Raji (cell line): Measurements from ENCODE around the gene SPDEF.

Experiments used
- POLR2A ChIP-seq: IDR thresholded peaks from 2 replicates; pipeline ENCODE4 v1.6.1; 2011; ENCODE audit warnings: low read depth, low read length, control low read depth; ENCODE audit not compliant: insufficient read depth

Gene SPDEF

DNA sequence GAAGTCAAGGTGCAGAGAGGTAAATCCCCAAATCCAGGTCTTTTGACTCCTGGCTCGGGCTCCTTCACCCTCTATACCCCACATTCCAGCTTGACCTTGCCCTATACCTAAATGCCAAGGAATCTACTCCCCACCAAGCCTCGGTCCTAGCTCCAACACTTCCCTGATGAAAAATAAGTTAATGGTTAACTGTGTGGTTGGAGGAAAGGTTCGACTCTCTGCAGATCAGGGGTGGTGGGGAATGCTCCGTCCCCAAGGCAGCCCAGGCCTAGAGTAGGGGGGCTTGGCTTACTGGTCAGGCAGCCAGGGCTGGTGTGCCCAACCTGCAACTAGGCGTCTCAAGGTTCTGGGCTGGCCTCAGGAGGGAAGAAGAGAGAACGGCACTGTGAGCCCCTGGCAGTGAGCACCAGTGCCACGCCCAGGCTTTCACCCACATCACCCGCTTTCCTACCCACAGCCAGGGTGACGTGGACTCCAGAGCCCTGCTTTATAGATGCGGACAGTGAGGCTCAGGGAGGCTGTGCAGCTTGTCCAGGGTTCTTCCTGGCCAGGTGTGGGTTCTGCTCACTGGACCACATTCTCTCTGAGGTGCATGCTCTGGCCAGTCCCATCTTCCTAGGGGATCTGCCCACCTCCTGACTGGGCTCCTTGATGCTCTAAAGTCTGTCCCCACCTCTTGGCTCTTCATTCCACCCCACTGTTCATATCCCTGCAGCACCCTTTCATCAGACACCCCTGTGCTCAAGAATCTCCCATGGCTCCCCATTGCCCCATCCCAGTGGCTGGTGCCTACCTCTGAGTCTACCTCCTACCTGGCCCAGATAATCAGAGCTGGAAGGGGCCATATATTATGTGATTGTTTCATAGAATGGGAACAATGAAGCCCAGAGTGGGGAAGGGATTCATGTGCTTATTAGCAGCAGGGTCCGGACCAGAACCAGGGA lies 8.2 kb downstream of the SPDEF start:
- no peak for TF ChIP-seq POLR2A

DNA sequence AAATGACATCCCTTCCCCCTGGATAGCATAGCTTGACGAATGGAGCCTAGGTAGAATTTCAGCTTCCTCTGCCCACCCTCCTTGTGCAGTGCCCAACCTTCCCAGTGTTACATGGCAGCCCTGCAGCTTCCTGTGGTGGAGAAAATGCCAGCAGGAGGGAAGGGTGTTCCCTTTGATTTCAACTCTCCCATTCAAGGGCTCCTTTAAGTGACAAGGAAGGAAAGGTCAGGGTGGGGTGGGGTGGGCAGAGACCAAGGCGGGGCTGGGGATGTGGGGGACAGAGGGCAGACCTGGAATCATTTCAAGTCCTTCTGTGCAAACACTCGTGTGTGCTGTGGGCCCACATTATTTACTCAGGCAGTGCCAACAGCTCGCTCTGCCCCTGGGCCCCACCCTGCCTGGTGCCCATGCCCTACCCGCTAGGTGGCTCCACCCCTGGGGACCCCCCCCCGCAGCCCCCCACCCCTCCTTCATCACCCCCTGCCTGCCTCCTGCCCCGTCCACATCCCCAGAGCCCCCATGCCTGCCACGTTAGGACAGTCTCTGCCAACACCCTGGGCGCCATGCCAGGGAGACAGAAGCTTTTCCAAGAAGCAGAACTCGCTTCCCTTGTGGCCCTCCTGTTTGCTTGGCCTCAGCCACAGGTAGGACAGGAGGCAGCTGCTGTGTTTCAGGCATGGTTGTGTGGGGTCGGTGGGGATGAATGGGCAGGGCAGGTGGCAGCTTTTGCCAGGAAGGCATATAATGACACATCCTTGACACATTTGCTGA lies 9.4 kb downstream of the SPDEF start:
- TF ChIP-seq POLR2A: no peak

DNA sequence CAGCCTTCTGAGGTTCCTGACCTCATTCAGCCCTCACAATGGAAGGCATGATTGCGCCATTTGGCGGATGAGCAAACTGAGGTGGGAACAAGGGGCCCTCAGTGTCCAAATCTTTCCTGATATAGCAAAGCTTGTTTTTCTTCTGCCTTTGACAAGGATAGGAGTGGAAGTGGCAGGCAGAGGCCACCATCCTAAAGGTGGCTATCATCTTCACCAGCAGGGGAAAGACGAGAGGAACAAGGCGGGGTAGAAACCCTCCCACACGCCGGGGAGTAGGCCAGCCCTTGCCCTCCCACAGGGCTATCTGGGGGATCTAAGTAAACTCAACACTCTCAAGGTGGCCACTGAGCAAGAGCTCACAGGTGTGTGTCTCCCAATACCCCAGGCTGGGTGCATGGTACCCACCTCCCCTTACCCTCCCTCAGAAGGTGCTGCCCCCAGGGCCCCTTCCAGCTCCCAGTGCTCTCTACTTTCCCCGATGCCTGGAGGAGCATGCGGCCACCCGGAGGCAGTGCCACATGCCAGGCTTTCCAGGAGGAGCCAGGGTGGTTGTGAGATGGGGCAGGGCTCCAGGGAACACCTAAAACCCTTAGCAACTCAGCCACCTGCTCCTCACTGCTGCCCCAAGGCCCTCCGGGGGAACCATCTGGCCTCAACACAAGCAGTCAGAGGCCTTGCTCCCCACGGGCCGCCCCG lies 11.2 kb downstream of the SPDEF start:
- TF ChIP-seq POLR2A: no peak

DNA sequence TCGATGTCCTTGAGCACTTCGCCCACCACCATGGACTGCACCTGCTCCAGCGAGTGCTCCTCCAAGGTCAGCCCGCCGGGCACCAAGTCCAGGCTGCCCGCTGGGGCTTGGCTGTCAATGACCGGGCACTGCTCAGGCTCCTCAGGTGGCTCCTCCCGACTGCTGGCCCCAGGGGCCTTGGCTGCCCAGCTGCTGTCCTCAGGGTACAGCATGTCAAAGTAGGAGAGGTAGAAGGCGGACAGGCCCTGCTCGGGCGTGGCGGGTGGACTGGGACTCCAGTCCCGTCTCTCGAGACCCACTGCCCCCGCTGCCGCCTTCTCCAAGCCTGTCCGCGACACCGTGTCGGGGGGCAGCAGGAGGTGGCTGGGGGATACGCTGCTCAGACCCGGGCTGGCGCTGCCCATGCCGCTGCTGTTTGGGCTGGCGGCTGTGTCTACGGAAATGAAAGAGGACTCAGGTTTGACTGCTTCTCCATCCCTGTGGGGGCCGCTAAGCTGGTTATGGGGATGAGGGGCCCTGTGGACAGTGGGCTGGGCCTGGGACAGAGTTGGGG lies 12.0 kb downstream of the SPDEF start:
- no peak for TF ChIP-seq POLR2A

DNA sequence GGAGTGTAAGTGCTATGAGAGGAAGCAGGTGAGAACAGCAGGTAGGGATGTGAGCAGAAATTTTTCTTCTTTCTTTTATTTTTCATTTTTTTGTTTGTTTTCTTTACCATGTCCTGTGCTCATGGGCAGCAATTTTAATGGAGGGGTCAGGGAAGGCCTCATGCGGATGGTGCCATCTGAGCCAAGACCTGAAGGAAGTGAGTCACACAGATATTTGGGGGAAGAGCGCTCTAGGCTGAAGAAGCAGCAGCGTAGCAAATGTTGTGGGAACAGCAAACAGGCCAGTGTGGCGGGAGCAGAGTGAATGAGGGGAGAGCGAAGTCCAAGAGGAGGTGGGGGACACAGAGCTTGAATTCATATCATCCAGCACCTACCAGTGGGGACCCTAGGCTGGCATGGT lies 12.7 kb downstream of the SPDEF start:
- no peak for TF ChIP-seq POLR2A

DNA sequence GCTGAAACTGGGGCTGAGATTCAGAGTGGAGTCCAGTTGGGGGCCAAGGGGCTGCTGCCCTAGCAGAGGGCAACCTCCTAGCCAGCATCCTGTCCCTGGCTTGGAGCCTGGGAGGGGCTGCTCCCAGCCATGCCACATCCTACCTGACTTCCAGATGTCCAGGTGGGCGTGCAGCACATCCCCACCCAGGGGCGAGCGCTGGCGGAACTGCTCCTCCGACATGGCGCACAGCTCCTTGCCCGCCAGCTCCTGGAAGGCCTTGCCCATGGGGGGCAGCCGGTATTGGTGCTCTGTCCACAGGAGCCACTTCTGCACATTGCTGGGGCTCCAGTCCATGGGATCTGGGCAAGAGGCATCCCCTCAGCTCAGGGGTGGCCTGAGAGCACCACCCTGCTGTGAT lies 15.3 kb downstream of the SPDEF start:
- no peak for TF ChIP-seq POLR2A

DNA sequence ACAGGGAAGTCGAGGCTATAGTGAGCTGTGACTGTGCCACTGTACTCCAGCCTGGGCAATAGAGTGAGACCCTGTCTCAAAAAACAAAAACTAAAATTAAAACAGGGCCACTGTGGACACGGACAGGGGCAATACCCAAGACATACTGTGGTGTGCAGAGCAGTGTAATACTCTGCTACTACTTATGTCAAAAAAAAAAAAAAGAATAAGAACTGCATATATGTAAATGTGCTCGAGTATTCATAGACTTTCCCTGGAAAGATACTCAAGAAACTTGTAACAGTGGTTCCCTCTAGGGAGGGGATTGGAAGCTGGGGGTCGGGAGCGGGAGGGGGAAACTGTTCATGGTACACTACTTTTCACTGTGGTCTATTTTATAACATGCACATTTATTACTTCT lies 15.9 kb downstream of the SPDEF start:
- TF ChIP-seq POLR2A: no peak

DNA sequence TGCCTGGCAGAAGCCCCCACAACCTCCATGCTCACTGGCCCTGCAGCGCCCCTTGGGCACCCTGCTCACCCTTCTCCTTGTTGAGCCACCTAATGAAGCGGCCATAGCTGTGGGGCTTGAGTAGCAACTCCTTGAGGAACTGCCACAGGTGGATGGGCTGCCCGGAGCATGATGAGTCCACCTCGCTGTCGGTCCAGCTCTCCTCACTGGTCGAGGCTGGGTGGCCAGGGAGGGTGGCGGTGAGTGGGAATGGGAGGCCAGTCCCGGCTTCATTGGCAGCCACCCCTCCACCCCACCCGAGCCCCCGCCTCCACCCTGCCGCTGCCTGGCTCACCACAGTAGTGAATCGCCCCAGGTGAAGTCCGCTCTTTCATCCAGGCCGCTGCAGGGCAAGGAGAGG lies 16.9 kb downstream of the SPDEF start:
- no peak for TF ChIP-seq POLR2A

DNA sequence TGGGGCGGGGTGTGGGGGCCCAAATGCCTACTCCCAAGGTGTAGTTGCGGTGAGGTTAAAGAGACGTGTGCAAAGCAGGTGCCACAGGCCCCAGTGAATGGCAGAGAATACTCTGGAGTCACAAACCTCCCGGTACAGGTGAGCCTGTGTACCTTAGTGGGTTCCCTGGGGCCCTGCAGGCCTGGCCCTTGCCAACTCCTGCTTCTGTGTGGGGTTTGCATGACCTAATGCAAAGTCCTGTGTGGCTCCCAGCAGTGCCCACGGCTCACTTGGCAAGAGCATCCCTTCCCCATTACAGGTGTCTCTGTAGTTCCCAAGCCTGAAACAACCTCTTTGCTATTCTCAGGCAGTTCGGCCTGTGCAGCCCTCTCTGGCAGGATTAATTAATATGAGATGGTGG lies 17.5 kb downstream of the SPDEF start:
- no peak for TF ChIP-seq POLR2A

DNA sequence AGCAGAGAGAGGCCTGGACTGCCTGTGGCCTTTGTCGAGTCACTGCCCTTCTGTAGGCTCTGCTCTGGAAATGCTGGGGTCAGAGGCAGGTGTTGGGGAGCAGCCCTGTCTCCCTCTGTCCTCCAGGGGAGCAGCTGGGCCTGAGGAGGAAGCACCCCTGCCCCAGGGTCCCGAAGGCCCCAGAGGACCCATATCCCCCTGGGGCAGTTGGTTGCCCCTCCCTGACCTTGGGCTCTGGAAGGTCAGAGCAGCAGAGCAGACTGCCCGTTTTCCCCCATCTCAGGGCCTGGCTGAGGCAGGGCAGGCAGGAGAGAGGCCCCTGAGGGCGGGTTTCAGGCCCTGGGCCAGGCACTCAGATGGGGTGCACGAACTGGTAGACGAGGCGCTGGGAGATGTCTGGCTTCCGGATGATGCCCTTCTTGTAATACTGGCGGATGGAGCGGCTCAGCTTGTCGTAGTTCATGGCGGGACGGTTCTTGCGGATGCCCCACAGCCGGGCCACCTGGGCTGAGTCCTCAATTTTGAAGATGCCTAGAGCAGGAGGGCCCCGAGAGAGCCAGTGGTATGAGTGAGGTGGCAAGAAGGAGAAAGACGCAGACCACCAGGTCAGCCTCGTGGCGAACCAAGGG lies 18.1 kb downstream of the SPDEF start:
- no peak for TF ChIP-seq POLR2A

DNA sequence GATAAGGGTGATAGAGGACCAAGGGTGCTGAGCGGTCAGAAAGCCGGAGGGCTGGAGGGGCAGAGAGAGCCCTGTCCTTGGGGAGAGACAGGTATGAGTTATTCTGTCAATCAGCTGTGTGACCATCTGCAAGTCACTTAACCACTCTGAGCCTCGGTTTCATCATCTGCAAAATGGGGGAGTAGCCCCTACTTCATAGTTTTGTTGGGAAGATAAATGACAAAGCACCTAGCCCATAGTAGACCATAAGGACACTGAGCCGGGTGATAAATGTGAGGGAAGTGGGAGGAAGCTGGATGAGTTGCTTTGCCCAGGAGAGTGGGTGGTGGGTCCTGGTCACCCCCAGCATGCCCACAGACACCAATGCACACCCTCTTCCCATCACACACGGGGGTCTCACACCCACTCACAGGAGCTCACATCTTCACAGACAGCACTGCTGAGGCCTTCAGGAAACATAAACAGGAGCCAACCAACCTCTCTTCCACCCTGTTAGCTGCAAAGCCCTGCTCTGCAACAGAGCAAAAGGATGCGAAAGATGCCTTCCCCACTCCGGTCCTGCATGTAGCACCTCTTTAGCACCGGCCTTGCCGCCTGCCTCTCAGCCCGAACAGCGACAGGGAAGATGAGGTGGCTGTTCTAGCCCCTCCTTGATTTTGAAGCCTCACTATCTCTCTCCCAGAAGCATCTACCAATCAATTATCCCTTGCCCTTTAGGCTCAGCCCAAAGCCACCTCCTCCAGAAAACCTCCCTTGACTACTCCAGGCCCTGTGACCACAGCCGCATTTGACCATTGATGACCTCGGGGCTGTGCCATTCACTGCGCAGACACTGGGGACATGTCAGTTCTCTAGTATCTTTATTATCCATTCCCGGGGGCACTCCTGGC lies 18.9 kb downstream of the SPDEF start:
- TF ChIP-seq POLR2A: no peak

DNA sequence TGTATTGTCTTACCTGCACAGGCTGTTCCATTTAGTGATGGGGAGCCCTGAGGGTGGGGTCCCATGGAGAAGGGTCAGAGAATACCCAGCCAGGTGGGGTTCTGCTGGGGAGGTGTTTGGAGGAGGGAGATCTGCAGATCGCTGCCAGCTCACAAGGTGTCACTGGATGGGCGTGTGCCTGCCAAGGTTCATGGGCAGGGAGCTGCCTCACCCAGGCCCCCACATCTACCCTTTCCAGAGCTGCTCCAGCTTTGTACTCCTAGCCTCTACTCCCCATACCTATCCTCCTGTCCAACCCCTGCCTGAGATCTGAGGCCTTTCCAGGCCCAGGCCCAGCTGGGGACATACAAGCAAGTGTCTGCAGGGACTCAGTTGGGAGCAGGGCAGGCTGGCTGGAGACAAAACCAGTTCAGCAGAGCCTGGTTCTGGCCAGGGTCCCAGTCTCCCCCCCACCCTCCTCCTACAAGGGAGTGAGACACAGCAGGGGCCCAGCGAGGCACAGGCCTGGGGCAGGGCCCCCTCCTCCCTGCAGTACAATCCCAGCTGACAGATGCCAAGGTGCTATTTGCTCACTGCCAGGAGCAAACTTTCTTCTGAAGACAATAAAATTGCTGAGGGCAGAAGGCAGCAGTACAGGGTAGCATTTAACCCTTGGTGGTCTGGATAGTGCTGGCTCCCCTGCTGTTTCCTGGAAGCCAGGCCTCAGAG lies 19.7 kb downstream of the SPDEF start:
- no peak for TF ChIP-seq POLR2A

DNA sequence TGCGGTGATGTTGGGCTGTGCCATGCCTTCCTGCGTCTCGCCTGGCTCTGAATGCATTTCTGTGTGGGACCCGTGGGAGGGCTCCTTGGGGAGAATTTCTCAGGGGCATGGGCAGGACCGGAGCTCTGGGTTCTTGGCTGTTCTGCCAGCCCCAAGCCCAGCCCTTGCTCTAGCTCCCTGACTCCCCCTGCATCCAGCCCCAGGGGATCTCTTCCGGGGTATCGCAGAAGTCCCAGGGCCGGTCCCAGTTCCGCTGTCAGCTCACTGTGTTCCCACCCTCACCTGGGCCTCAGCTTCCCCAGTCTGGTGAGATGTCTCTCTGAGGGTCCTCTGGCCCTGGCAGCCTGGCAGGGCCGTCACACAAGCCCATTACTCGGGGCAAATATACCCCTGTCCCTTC lies 20.5 kb downstream of the SPDEF start:
- no peak for TF ChIP-seq POLR2A
